ENCODE measurements around the gene IZUMO2. TPM values are rescaled to one million over a fixed set of nuclear protein-coding genes. Genes with fewer than 3 reads are reported as not detected.
"Not testable (repeated sequence)": the region's sequence is repeated elsewhere in the genome, so short reads cannot be mapped to it uniquely, and the experiment has no call there.

IZUMO2 gene
- total RNA-seq, 2 experiments from 2014 or later, result not detected

DNA sequence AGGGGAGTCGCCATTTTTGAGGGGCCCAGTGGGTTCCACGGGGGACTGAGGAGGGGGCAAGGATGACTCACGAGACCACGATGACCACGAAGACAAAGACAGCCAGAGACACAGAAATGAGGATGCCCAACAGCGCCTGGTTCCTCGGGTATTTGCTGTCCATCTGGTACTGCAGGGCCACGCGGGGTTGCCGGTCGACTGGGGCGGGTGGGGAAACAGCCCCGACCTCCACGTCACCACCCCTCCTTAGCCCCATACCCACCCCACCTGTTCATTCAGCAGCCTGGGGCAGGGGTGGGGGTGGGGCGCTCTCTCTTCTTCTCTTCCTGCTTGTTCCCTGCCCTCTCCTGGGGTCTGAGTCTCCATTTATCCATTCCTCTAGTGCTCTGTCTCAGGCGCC lies 8.6 kb downstream of the IZUMO2 start:
- no peaks in the 10 kb centered on the region for H3K36me3 Mint-ChIP-seq (ENCODE audit: low read depth)
- DNase-seq (no peak), ATAC-seq (no peak)
- ChIA-PET CTCF (no interaction called here), POLR2A (no interaction called here)
- no peak overlapping the region for H3K27ac Mint-ChIP-seq
- no peak overlapping the region for H3K4me3 Mint-ChIP-seq
- intact Hi-C loops (cut with DNase I, micrococcal nuclease), result no loop called here
- peaks cover 9% of the 10 kb centered on the region for H3K9me3 Mint-ChIP-seq (ENCODE audit: low read depth)
- H3K27me3 Mint-ChIP-seq, result peaks cover 20% of the 10 kb centered on the region
- no peaks in the 10 kb centered on the region for H3K4me1 Mint-ChIP-seq

DNA sequence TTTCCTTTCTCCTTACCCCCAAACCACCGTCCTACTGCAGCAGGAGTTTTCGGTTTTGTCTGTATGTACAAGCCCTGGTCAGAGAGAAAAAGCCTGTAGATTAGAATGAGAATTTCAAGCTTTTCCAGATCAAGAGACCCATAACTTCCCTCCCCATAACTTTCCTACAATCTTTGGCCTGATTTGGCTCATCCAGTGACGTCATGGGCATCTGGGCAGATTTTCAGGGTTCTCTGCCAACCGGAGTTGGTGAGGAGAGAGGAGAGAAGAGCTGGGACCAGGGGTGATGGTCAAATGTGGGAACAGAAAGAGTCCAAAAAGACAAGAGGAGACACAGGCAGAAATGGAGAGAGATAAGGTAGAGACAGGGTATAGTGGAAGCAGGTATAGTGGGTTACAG lies 10.5 kb downstream of the IZUMO2 start:
- peaks cover 4% of the 10 kb centered on the region for H3K4me1 Mint-ChIP-seq
- intact Hi-C loops (cut with DNase I, micrococcal nuclease), result no loop called here
- DNase-seq (no peak), ATAC-seq (no peak)
- H3K4me3 Mint-ChIP-seq, result no peak overlapping the region
- CTCF ChIA-PET, result no interaction called here
- no peaks in the 10 kb centered on the region for H3K36me3 Mint-ChIP-seq (ENCODE audit: low read depth)
- peaks cover 23% of the 10 kb centered on the region for H3K27me3 Mint-ChIP-seq
- H3K27ac Mint-ChIP-seq, result no peak overlapping the region
- POLR2A ChIA-PET, result no interaction called here
- peaks cover 4% of the 10 kb centered on the region for H3K9me3 Mint-ChIP-seq (ENCODE audit: low read depth)

DNA sequence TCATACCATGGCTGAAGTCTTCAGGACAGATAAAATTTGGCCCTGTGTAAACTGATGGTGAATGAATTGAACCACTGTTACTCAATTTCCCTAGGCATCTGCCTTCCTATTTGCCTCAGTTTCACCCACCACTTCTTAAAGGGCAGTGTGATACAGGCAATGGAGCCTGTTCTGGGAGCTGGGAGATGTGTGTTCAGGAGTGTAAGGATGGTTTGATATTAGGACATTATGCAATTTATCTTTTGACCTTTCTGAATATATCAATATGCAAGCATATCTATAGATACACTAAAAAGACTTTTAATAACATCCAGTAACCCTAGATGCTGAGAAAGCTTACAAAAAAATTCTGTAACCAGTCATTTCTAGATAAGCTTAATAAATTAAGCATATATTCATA lies 14.6 kb downstream of the IZUMO2 start:
- no peak overlapping the region for H3K27ac Mint-ChIP-seq
- H3K27me3 Mint-ChIP-seq, result peaks cover 18% of the 10 kb centered on the region
- POLR2A ChIA-PET, result interaction anchor here (0.7 kb wide), 1 partner anchor 983 kb away, joined by 5 read pairs; no protein-coding TSS in a partner anchor
- ATAC-seq, result no peak
- no peaks in the 10 kb centered on the region for H3K36me3 Mint-ChIP-seq (ENCODE audit: low read depth)
- H3K4me1 Mint-ChIP-seq, result peaks cover 7% of the 10 kb centered on the region
- H3K9me3 Mint-ChIP-seq (ENCODE audit: low read depth), result peaks cover 2% of the 10 kb centered on the region
- no peak for DNase-seq
- H3K4me3 Mint-ChIP-seq, result peak overlapping the region; percentile 69
- CTCF ChIA-PET, result interaction anchor here (1.1 to 6.8 kb wide), 6 partner anchors 13 to 408 kb away, joined by 3 to 48 read pairs (median 4); no protein-coding TSS in a partner anchor
- intact Hi-C loops (cut with DNase I, micrococcal nuclease), result no loop called here

DNA sequence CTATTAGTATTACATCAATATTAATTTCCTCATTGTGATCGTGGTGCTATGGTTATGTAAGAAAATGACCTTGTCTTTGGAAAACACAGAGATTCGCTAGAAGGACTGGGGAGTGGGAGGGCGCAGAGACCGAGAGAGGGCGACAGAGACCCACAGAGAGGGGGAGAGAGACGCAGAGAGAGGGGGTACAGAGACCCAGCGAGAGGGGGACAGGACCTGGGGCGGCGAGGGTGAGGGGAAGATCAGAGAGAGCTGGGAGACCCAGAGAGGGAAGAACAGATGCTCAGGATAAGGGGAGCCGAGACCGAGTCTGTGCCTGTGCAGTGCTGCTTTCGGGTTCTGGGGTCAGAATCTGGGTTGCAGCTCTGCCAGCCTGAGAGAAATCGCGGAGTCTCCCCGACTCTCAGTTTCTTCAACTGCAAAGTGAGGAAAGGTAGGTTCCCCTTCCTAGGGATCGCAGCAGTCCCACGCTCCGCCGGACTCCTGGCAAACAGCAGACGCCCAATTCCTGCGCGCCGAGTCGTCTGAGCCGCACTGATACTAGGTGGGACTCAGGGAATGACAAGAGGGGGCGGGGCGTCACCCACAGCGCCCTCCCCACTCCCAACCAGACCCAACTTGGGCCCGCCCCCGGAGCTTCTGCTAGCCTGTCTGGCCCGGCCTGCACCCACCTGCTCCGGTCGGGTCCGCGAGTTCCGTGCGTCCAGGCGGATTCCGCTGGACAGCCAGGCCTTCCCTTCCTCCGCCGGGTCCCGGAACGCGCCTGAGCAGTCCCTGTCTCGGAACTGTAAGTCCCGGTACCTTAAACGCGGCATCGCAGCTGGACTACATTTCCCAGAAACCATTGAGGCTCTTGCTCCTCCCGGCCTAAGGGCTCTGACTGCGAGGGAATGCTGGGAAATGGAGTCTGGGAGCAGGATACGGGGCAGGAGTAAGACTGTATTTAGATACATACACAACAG lies 15.3 kb downstream of the IZUMO2 start:
- H3K27me3 Mint-ChIP-seq, result peaks cover 14% of the 10 kb centered on the region
- peaks cover 2% of the 10 kb centered on the region for H3K9me3 Mint-ChIP-seq (ENCODE audit: low read depth)
- ChIA-PET CTCF (interaction anchor here (0.6 to 6.8 kb wide), 6 partner anchors 12 to 409 kb away, joined by 3 to 48 read pairs (median 4); no protein-coding TSS in a partner anchor), POLR2A (no interaction called here)
- peak overlapping the region; percentile 69 for H3K4me3 Mint-ChIP-seq
- intact Hi-C loops (cut with DNase I, micrococcal nuclease), result no loop called here
- ATAC-seq, result peak; percentile 97
- peak; percentile 81 for DNase-seq
- H3K27ac Mint-ChIP-seq, result no peak overlapping the region
- H3K36me3 Mint-ChIP-seq (ENCODE audit: low read depth), result no peaks in the 10 kb centered on the region
- peaks cover 7% of the 10 kb centered on the region for H3K4me1 Mint-ChIP-seq

DNA sequence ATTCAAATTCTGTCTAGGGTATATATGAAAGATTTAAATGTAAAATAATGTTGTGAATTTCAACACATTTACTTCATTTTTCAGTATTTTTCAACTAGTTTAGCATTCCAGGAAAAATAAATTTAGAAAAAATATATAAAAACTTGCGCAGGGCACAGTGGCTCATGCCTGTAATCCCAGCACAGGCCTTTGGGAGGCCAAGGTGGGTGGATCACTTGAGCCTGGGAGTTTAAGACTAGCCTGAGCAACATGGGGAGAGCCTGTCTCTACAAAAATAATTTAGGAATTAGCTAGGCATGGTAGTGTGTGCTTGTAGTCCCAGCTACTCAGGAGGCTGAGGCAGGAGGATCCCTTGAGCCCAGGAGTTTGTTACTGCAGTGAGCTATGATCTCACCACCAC lies 21.2 kb downstream of the IZUMO2 start:
- CTCF ChIA-PET, result interaction anchor here (0.9 kb wide), 1 partner anchor 331 kb away, joined by 5 read pairs; no protein-coding TSS in a partner anchor
- H3K36me3 Mint-ChIP-seq (ENCODE audit: low read depth); H3K27ac Mint-ChIP-seq; intact Hi-C loops (cut with DNase I, micrococcal nuclease); POLR2A ChIA-PET; H3K9me3 Mint-ChIP-seq (ENCODE audit: low read depth); H3K27me3 Mint-ChIP-seq; H3K4me1 Mint-ChIP-seq; DNase-seq; H3K4me3 Mint-ChIP-seq; ATAC-seq: not testable (repeated sequence)

DNA sequence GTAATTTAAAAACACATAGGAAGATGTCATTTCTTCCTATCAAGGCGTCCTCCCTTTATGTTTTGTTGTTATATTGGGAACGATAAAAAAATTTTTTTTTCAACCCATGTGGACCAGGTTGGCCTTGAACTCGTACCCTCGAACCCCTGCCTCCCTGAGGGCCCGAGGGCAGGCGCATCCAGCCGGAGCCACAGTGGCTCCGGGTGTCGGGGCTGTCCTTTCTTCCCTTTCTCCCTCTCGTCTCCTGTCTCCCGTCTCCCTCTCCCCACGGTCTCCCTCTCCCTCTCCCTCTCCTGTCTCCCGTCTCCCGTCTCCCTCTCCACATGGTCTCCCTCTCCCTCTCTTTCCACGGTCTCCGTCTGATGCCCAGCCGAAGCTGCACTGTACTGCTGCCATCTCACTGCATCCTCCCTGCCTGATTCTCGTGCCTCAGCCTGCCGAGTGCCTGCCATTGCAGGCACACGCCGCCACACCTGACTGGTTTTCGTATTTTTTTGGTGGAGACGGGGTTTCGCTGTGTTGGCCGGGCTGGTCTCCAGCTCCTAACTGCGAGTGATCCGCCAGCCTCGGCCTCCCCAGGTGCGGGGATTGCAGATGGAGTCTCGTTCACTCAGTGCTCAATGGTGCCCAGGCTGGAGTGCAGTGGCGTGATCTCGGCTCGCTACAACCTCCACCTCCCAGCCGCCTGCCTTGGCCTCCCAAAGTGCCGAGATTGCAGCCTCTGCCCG lies 22.8 kb downstream of the IZUMO2 start:
- DNase-seq; H3K9me3 Mint-ChIP-seq (ENCODE audit: low read depth); ATAC-seq; CTCF ChIA-PET; intact Hi-C loops (cut with DNase I, micrococcal nuclease); H3K4me3 Mint-ChIP-seq; H3K4me1 Mint-ChIP-seq; POLR2A ChIA-PET; H3K36me3 Mint-ChIP-seq (ENCODE audit: low read depth); H3K27ac Mint-ChIP-seq; H3K27me3 Mint-ChIP-seq: not testable (repeated sequence)

DNA sequence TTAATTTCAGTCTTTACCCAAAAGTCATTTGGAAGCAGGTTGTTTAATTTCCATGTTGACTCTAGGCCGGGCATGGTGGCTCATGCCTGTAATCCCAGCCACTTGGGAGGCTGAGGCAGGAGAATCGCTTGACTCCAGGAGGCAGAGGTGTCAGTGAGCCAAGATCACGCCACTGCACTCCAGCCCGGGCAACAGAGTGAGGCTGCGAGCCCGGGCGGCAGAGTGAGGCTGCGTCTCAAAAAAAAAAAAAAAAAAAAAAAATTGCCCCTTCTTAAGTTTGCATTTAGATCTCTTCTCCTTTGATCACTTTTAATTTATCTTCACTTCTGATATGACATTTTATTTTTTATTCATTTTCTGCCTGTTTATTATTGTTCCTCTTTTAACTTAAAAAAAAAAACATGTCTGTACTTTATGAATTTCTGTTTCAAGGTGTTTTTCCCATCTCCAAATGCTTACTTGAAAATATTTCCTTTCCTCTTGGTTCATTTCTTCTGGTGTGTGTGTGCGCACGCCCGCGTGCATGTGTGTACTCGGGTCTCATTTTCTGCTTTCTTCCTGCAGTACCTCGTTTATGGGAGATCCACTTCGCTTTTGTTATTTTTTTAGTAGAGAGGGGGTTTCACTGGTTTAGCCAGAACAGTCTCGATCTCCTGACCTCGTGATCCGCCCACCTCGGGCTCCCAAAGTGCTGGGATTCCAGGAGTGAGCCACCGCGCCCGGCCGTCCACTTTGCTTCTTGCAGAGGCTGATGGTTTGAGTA lies 26.3 kb downstream of the IZUMO2 start:
- intact Hi-C loops (cut with DNase I, micrococcal nuclease); H3K4me3 Mint-ChIP-seq; ATAC-seq; H3K9me3 Mint-ChIP-seq (ENCODE audit: low read depth); DNase-seq; H3K4me1 Mint-ChIP-seq; H3K27ac Mint-ChIP-seq; H3K36me3 Mint-ChIP-seq (ENCODE audit: low read depth); H3K27me3 Mint-ChIP-seq: not testable (repeated sequence)
- ChIA-PET POLR2A (interaction anchor here (0.6 to 1.1 kb wide), 2 partner anchors 13 to 57 kb away, joined by 4 read pairs; no protein-coding TSS in a partner anchor), CTCF (interaction anchor here (0.6 to 1.5 kb wide), 17 partner anchors 12 to 760 kb away, joined by 3 to 48 read pairs (median 4); no protein-coding TSS in a partner anchor)

DNA sequence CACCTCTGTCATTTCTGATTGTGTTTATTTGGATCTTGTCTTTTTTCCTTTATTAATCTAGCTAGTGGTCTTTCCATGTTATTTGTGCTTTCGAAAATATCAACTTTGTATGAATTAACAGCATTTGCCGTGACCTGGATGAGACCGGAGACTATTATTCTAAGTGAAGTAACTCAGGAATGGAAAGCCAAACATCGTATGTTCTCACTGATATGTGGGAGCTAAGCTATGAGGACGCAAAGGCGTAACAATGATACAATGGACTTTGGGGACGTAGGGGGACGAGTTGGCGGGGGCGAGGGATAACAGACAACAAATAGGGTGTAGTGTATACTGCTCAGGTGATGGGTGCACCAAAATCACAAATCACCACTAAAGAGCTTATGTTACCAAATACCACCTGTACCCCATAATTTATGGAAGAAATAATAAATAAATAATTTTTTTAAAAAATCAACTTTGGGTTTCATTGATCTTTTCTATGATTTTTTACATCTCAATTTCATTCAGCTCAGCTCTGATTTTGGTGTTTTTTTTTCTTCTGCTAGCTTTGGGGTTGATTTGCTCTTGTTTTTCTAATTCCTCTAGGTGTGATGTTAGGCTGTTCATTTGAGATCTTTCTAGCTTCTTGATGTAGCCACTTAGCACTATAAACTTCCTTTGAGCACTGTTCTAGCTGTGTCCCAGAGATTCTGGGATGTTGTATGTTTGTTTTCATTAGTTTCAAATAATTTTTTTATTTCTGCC lies 27.1 kb downstream of the IZUMO2 start:
- DNase-seq, result not testable (repeated sequence)
- POLR2A ChIA-PET, result interaction anchor here (0.6 to 1.1 kb wide), 3 partner anchors 13 to 190 kb away, joined by 3 to 4 read pairs (median 4); no protein-coding TSS in a partner anchor

DNA sequence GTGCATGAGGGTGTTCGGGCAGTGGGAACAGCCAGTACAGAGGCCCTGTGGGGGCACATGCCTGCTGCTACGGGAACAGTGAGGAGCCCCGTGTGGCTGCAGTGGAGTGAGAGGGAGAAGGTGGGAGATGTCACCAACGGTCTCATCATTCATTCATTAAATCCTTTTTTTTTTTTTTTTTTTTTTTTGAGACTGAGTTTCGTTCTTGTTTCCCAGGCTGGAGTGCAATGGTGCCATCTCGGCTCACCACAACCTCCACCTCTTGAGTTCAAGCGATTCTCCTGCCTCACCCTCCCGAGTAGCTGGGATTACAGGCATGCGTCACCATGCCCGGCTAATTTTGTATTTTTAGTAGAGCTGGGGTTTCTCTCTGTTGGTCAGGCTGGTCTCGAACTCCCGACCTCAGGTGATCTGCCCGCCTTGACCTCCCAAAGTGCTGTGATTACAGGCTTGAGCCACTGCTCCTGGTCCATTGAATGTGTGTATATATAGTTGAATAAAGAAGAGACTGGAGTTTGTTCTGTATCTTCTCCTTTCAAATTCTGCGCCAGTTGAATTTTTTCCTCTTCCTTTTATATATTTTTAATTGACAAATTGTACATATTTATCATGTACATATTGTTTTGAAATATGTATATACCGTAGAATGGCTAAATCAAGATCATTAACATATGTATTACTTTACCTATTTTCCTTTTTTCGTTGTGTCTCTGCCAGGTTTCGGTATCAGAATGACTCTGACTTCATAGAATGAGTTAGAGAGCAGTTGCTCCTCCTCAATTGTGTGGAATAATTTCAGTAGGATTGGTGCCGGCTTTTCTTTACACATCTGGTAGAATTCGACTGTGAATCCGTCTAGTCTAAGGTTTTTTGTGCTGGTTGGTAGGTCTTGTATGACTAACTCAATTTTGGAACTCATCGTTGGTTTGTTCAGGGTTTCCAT lies 28.0 kb downstream of the IZUMO2 start:
- ATAC-seq; H3K27me3 Mint-ChIP-seq; intact Hi-C loops (cut with DNase I, micrococcal nuclease); H3K27ac Mint-ChIP-seq; H3K4me1 Mint-ChIP-seq; H3K36me3 Mint-ChIP-seq (ENCODE audit: low read depth); POLR2A ChIA-PET; DNase-seq; H3K9me3 Mint-ChIP-seq (ENCODE audit: low read depth); H3K4me3 Mint-ChIP-seq: not testable (repeated sequence)
- CTCF ChIA-PET, result interaction anchor here (0.6 to 1.5 kb wide), 11 partner anchors 14 to 325 kb away, joined by 3 to 48 read pairs (median 3); no protein-coding TSS in a partner anchor

More for the DNA sequence above, 27.1 kb downstream of the IZUMO2 start:
- H3K4me1 Mint-ChIP-seq; H3K9me3 Mint-ChIP-seq (ENCODE audit: low read depth); H3K36me3 Mint-ChIP-seq (ENCODE audit: low read depth); H3K4me3 Mint-ChIP-seq; intact Hi-C loops (cut with DNase I, micrococcal nuclease); H3K27ac Mint-ChIP-seq; ATAC-seq; H3K27me3 Mint-ChIP-seq: not testable (repeated sequence)
- CTCF ChIA-PET, result interaction anchor here (0.6 to 1.5 kb wide), 24 partner anchors 13 to 761 kb away, joined by 3 to 48 read pairs (median 3); no protein-coding TSS in a partner anchor

All from activated CD4-positive, alpha-beta T cell treated with anti-CD3 and anti-CD28 coated beads for 36 hours (primary cell).